Lower leg skin (tissue), 3 donors: Measurements from ENCODE around the gene FAM13A.

Experiments used
- POLR2A ChIP-seq, 2 donors: fragments of 450-650 bp; IDR thresholded peaks; one replicate each; pipeline ENCODE4 v1.6.1; 2016 to 2017; ENCODE audit warnings: antibody characterized with exemption in 2 of 2, mild to moderate bottlenecking in 1 of 2, moderate library complexity in 1 of 2
- TF ChIP-seq, protein P1 (sequence below), 3 donors: fragments of 450-650 bp; IDR thresholded peaks; one replicate each; pipeline ENCODE4 v1.5.1; 2016; ENCODE audit warnings: antibody characterized with exemption in 3 of 3, mild to moderate bottlenecking in 3 of 3, moderate library complexity in 2 of 3

DNA sequence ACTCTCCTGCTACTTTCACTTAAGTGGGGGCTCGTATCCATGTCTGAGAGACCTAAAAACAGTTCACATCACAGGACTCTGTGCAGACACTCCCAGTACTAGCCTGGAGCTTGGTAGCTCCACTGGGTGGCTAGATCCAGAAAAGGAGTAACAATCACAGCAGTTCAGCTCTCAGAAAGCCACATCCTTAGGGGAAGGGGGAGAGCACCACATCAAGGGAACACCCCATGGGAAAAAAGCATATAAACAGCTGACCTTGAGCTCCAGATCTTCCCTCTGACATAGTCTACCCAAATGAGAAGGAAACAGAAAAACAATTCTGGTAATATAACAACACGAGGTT, 175.8 kb downstream of the FAM13A start:
- TF ChIP-seq, protein P1, sequence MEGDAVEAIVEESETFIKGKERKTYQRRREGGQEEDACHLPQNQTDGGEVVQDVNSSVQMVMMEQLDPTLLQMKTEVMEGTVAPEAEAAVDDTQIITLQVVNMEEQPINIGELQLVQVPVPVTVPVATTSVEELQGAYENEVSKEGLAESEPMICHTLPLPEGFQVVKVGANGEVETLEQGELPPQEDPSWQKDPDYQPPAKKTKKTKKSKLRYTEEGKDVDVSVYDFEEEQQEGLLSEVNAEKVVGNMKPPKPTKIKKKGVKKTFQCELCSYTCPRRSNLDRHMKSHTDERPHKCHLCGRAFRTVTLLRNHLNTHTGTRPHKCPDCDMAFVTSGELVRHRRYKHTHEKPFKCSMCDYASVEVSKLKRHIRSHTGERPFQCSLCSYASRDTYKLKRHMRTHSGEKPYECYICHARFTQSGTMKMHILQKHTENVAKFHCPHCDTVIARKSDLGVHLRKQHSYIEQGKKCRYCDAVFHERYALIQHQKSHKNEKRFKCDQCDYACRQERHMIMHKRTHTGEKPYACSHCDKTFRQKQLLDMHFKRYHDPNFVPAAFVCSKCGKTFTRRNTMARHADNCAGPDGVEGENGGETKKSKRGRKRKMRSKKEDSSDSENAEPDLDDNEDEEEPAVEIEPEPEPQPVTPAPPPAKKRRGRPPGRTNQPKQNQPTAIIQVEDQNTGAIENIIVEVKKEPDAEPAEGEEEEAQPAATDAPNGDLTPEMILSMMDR (IDR thresholded peaks at IDR 0.05), result no peak
- no peak for TF ChIP-seq POLR2A (IDR thresholded peaks at IDR 0.05)
